Fibroblast of lung (primary cell): ENCODE measurements around the gene FGF14. TPM values are rescaled to one million over a fixed set of nuclear protein-coding genes. Genes with fewer than 3 reads are reported as not detected.
A peak's percentile ranks its signal among the peaks of the same experiment; 100 is the strongest.

Experiments
- DNase-seq, 2 donors: peaks; one replicate each; pipeline versions ENCODE4 v3.0.0 to v3.0.0-alpha.2; 2010; ENCODE audit warnings: low read depth in 2 of 2
- H2AFZ ChIP-seq: 2 replicates; pipeline ENCODE4 v1.5.1; 2012; ENCODE audit warnings: low read length, control low read depth, inconsistent platforms
- H3K27ac ChIP-seq: 2 replicates; pipeline ENCODE4 v1.5.1; 2011; ENCODE audit warnings: low read length, control low read depth; ENCODE audit not compliant: insufficient read depth
- H3K27me3 ChIP-seq: 2 replicates; pipeline ENCODE4 v1.5.1; 2011; ENCODE audit warnings: mild to moderate bottlenecking, low read length; ENCODE audit not compliant: control insufficient read depth, insufficient read depth
- H3K36me3 ChIP-seq: 2 replicates; pipeline ENCODE4 v1.5.1; 2011; ENCODE audit warnings: low read length; ENCODE audit not compliant: control insufficient read depth, insufficient read depth
- H3K4me1 ChIP-seq: 2 replicates; pipeline ENCODE4 v1.5.1; 2011; ENCODE audit warnings: low read length; ENCODE audit not compliant: control insufficient read depth, insufficient read depth; ENCODE audit errors: extremely low read depth
- H3K4me2 ChIP-seq: 2 replicates; pipeline ENCODE4 v1.5.1; 2011; ENCODE audit warnings: low read length, control low read depth; ENCODE audit not compliant: insufficient read depth; ENCODE audit errors: extremely low read depth
- H3K4me3 ChIP-seq, 4 experiments: fragments of 200-600 bp in 1 of 4; sonication (generic) in 1 of 4; replicated peaks in 1 of 4; 2 replicates each; pipeline ENCODE4 v1.5.1; 2011 to 2016; ENCODE audit warnings: low read length in 4 of 4, low read depth in 3 of 4, mild to moderate bottlenecking in 3 of 4, control low read depth in 2 of 4, inconsistent platforms in 1 of 4, mixed read lengths in 1 of 4; ENCODE audit not compliant: insufficient read depth in 1 of 4; ENCODE audit errors: control extremely low read depth in 1 of 4
- H3K79me2 ChIP-seq: 2 replicates; pipeline ENCODE4 v1.5.1; 2012; ENCODE audit warnings: mild to moderate bottlenecking, low read length, inconsistent platforms; ENCODE audit not compliant: control insufficient read depth, insufficient read depth
- H3K9ac ChIP-seq: 2 replicates; pipeline ENCODE4 v1.5.1; 2011; ENCODE audit warnings: mild to moderate bottlenecking, low read length, control low read depth; ENCODE audit not compliant: insufficient read depth
- H3K9me3 ChIP-seq: 2 replicates; pipeline ENCODE4 v1.5.1; 2012; ENCODE audit warnings: low read depth, low read length; ENCODE audit not compliant: control insufficient read depth, insufficient read depth
- H4K20me1 ChIP-seq: 2 replicates; pipeline ENCODE4 v1.5.1; 2011; ENCODE audit warnings: low read length; ENCODE audit not compliant: control insufficient read depth, insufficient read depth; ENCODE audit errors: extremely low read depth
- EZH2 ChIP-seq: IDR thresholded peaks from 2 replicates; pipeline ENCODE4 v1.5.1; 2012; ENCODE audit warnings: low read length, control low read depth, mild to moderate bottlenecking; ENCODE audit errors: missing control alignments
- polyA plus RNA-seq, 2 donors: library from polyadenylated mRNA; depleted of rRNA in 1 of 2; stranded (reverse) in 1 of 2; unstranded in 1 of 2; fragments of >200 nt; gene quantifications; 2 replicates each; pipeline ENCODE4 v1.2.1, GENCODE V29; 2011 to 2012; ENCODE audit warnings: missing spikeins in 1 of 2
- total RNA-seq: library from RNA; depleted of rRNA; stranded (reverse); fragments of >200 nt; gene quantifications from 2 replicates; pipeline ENCODE4 v1.2.1, GENCODE V29; 2014
- TF ChIP-seq, protein P1 (sequence below), 2 donors: IDR thresholded peaks in 1 of 2; conservative IDR thresholded peaks in 1 of 2; 1 replicate in 1 of 2; 2 replicates in 1 of 2; pipeline ENCODE4 v1.5.1; 2011 to 2012; ENCODE audit warnings: low read length in 2 of 2, control low read depth in 1 of 2, inconsistent platforms in 1 of 2, low read depth in 1 of 2, mild to moderate bottlenecking in 1 of 2

FGF14 gene
- total and polyA plus RNA-seq, 2 donors (not counting 1 experiment from before 2014, with no cell fraction given), result 0.94 to 7.8 TPM

DNA sequence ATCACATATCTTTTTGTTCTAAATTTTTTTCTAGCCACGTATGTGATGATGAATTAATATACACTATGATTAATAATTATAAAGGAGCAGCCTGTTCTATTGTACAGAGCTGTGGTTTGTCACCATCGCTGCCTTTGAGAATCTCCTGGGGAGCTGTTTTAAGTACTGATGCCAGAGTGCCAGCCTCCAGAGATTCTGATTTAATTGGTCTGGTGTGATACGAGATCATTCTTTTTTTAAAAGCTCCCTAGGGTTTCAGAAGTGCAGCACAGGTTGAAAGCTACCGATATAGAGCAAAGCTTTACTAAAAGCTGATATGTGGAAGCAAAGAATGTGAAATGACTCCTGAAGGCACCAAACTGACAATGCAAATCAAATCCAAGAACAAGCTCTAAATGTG is 634.7 kb downstream of the FGF14 start:
- Histone ChIP-seq H3K27ac (no peak overlapping the region), H3K9ac (no peak overlapping the region), H4K20me1 (no peaks in the 10 kb centered on the region), H3K4me1 (no peaks in the 10 kb centered on the region), H3K9me3 (no peaks in the 10 kb centered on the region), H3K79me2 (no peaks in the 10 kb centered on the region), H3K27me3 (no peaks in the 10 kb centered on the region), H3K4me3 (no peak overlapping the region), H3K36me3 (no peaks in the 10 kb centered on the region), H2AFZ (no peak overlapping the region), H3K4me2 (no peak overlapping the region)
- TF ChIP-seq, protein P1, sequence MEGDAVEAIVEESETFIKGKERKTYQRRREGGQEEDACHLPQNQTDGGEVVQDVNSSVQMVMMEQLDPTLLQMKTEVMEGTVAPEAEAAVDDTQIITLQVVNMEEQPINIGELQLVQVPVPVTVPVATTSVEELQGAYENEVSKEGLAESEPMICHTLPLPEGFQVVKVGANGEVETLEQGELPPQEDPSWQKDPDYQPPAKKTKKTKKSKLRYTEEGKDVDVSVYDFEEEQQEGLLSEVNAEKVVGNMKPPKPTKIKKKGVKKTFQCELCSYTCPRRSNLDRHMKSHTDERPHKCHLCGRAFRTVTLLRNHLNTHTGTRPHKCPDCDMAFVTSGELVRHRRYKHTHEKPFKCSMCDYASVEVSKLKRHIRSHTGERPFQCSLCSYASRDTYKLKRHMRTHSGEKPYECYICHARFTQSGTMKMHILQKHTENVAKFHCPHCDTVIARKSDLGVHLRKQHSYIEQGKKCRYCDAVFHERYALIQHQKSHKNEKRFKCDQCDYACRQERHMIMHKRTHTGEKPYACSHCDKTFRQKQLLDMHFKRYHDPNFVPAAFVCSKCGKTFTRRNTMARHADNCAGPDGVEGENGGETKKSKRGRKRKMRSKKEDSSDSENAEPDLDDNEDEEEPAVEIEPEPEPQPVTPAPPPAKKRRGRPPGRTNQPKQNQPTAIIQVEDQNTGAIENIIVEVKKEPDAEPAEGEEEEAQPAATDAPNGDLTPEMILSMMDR (conservative IDR thresholded peaks at IDR 0.05 in 1 of 2, IDR thresholded peaks at IDR 0.05 in 1 of 2; ENCODE audit: low read depth in 1 of 2, low read length in 2 of 2), result no peak
- TF ChIP-seq EZH2, result no peak
- DNase-seq, result no peak

DNA sequence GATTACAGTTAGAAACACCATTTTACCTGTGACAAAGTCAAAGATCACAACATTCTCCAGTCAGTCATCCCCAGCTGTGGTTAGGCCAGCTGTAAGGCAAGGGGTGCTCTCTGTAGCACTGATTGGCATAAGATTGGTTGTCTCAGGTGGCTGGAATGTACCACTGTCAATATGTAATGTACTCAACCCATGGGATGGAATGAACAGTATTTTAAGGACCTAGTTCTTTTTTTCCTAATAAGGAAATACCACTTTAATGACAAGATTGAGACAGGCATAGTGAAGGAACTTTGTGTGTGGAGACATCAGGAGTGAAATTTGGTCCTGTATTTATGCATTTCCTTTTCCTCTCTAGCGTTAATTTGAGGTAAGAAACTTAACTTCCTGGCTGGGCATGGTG is 638.7 kb downstream of the FGF14 start:
- TF ChIP-seq EZH2, result no peak
- no peaks in the 10 kb centered on the region for H3K4me1 ChIP-seq
- no peak overlapping the region for H3K4me2 ChIP-seq
- no peaks in the 10 kb centered on the region for H3K9me3 ChIP-seq
- H3K79me2 ChIP-seq, result no peaks in the 10 kb centered on the region
- peak in 1 of 2 donors; percentile 8 for DNase-seq
- no peak overlapping the region for H3K4me3 ChIP-seq
- H3K27me3 ChIP-seq, result no peaks in the 10 kb centered on the region
- no peak overlapping the region for H3K9ac ChIP-seq
- H3K27ac ChIP-seq, result no peak overlapping the region
- H3K36me3 ChIP-seq, result no peaks in the 10 kb centered on the region
- H2AFZ ChIP-seq, result no peak overlapping the region
- no peaks in the 10 kb centered on the region for H4K20me1 ChIP-seq

DNA sequence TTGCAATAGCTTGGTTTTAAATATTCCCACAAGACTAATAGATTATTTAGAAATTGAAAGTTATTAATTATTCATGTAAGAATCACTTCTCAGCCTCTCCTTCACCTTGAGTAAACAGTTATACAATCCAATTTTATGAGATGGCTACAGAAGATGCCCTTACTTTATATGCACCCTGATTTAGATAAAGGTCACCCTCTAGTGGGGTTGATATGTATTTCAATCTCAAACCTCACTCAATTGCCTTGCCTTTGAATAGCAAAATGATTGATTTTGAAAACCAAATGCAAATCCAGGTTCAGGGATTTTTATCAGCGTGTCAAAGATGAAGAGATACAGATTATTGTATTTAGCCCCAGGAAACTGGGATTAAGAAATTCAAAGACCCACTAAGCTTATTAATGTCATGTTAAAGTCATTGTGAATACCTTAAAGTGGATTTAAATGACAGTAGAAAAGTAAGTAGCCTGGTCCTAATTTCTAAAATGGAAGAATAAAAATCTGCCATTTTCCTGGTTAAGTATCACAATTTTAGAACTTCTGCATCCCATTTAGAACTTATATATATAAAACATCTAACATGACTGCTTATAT is 644.3 kb downstream of the FGF14 start:
- Histone ChIP-seq H3K27ac (no peak overlapping the region), H3K4me3 (no peak overlapping the region), H3K9me3 (no peaks in the 10 kb centered on the region), H4K20me1 (no peaks in the 10 kb centered on the region), H3K4me2 (no peak overlapping the region), H3K9ac (no peak overlapping the region), H3K36me3 (no peaks in the 10 kb centered on the region), H3K79me2 (no peaks in the 10 kb centered on the region), H3K27me3 (no peaks in the 10 kb centered on the region), H2AFZ (no peak overlapping the region), H3K4me1 (no peaks in the 10 kb centered on the region)
- TF ChIP-seq, protein P1 (conservative IDR thresholded peaks at IDR 0.05 in 1 of 2, IDR thresholded peaks at IDR 0.05 in 1 of 2; ENCODE audit: low read depth in 1 of 2, low read length in 2 of 2), result peak; percentile 54 to 60
- TF ChIP-seq EZH2, result no peak
- peak; percentile 42 to 72 for DNase-seq
